Kidney (tissue), 14 donors: Measurements from ENCODE around the gene SNX8. TPM values are rescaled to one million over a fixed set of nuclear protein-coding genes. Genes with fewer than 3 reads are reported as not detected.

Experiments
- DNase-seq, 5 donors: peaks; one replicate each; pipeline ENCODE4 v3.0.0-alpha.2; 2013 to 2020
- FAIRE-seq: peaks from 2 replicates; lab custom pipeline; 2012; peaks lifted over from hg19 to GRCh38; lab: Jason Lieb, UNC
- H3K27ac ChIP-seq, 2 donors: one replicate each; pipeline ENCODE4 v1.7.0; 2013; ENCODE audit warnings: low read depth in 2 of 2, low read length in 2 of 2, inconsistent platforms in 1 of 2
- H3K27me3 ChIP-seq: one replicate; pipeline ENCODE4 v1.7.1; 2013; ENCODE audit warnings: low read length, inconsistent platforms; ENCODE audit not compliant: control insufficient read depth, insufficient read depth
- H3K36me3 ChIP-seq, 3 donors: one replicate each; pipeline versions ENCODE4 v1.7.0 to v1.7.1; 2013; ENCODE audit warnings: low read length in 3 of 3, control low read depth in 1 of 3, inconsistent platforms in 1 of 3; ENCODE audit not compliant: insufficient read depth in 3 of 3, control insufficient read depth in 2 of 3
- H3K4me1 ChIP-seq, 3 donors: one replicate each; pipeline versions ENCODE4 v1.7.0 to v1.7.1; 2013; ENCODE audit warnings: low read length in 3 of 3, inconsistent platforms in 1 of 3, low read depth in 1 of 3; ENCODE audit not compliant: control insufficient read depth in 2 of 3, insufficient read depth in 2 of 3
- H3K4me3 ChIP-seq, 3 donors: one replicate each; pipeline versions ENCODE4 v1.7.0 to v1.8.1; 2013; ENCODE audit warnings: low read length in 3 of 3, control low read depth in 1 of 3, inconsistent platforms in 1 of 3
- H3K9ac ChIP-seq, 3 donors: one replicate each; pipeline versions ENCODE4 v1.7.0 to v1.7.1; 2013; ENCODE audit warnings: low read length in 3 of 3, control low read depth in 1 of 3, inconsistent platforms in 1 of 3
- H3K9me3 ChIP-seq, 3 donors: one replicate each; pipeline versions ENCODE4 v1.7.0 to v1.7.1; 2013; ENCODE audit warnings: low read length in 3 of 3, control low read depth in 1 of 3, inconsistent platforms in 1 of 3; ENCODE audit not compliant: control insufficient read depth in 2 of 3, insufficient read depth in 1 of 3
- CTCF ChIP-seq: IDR thresholded peaks from 3 replicates; pipeline ENCODE4 v1.5.1; 2012; ENCODE audit warnings: mild to moderate bottlenecking, moderate library complexity, borderline replicate concordance; ENCODE audit not compliant: insufficient read depth; ENCODE audit errors: extremely low read depth
- intact Hi-C: fragments of 100-400 bp; cut with DNase I; formaldehyde crosslinking; loops from one replicate; pipeline ENCODE4 v1.11.1; 2022
- polyA plus RNA-seq: library from polyadenylated mRNA; stranded (reverse); fragments of 350-450 nt; fragmentation: Illumina TruSeq; extraction: RNeasy Lipid Tissue Mini Kit (QIAGEN cat#74804); gene quantifications from one replicate; pipeline ENCODE4 v1.2.3, GENCODE V29; 2014; ENCODE audit warnings: low read depth, low replicate concordance; ENCODE audit not compliant: insufficient read depth
- total RNA-seq: library from RNA; stranded (reverse); fragmentation: NEBNext Ultra II Directional; extraction: Animal tissue kit (Norgen Biotek cat#: 25700); gene quantifications from one replicate; pipeline ENCODE4 v1.2.1, GENCODE V29; 2021
- donor health status: control.
- donor health status: control.
- donor health status: control.
- donor health status: control.
- donor health status: control.
- donor health status: DM: yes; HTN: yes; CAD: no.
- donor health status: Normal renal cell carcinoma (clear cell type).

SNX8 gene
- total and polyA plus RNA-seq, 2 donors from 2014 or later: 28.7 to 38.6 TPM

- intact Hi-C loops: no loop called here
- FAIRE-seq: no peak
- DNase-seq: no peak
Measured at GRCh38 chr7:2266911-2267310, 47.3 kb downstream of the SNX8 start.

GRCh38 chr7:2264158-2264557, 50.1 kb downstream of the SNX8 start:
- no peak overlapping the region for H3K9ac ChIP-seq
- H3K36me3 ChIP-seq: no peaks in the 10 kb centered on the region
- no peak overlapping the region for H3K27ac ChIP-seq
- no peak for TF ChIP-seq CTCF
- H3K9me3 ChIP-seq: no peaks in the 10 kb centered on the region
- FAIRE-seq (no peak), DNase-seq (no peak)
- H3K4me1 ChIP-seq: no peaks in the 10 kb centered on the region
- intact Hi-C loops: no loop called here
- no peaks in the 10 kb centered on the region for H3K27me3 ChIP-seq
- no peak overlapping the region for H3K4me3 ChIP-seq

More at GRCh38 chr7:2266911-2267310, 47.3 kb downstream of the SNX8 start:
- Histone ChIP-seq H3K36me3 (peaks cover 0 to 11% (median 4%) of the 10 kb centered on the region in 3 donors), H3K27me3 (no peaks in the 10 kb centered on the region), H3K9ac (no peak overlapping the region), H3K27ac (no peak overlapping the region), H3K4me3 (no peak overlapping the region), H3K4me1 (no peaks in the 10 kb centered on the region), H3K9me3 (no peaks in the 10 kb centered on the region)
- no peak for TF ChIP-seq CTCF

- no peak overlapping the region for H3K4me3 ChIP-seq
- FAIRE-seq (no peak), DNase-seq (no peak)
- no peak for TF ChIP-seq CTCF
- no peak overlapping the region for H3K27ac ChIP-seq
- H3K9me3 ChIP-seq: no peaks in the 10 kb centered on the region
- no peak overlapping the region for H3K9ac ChIP-seq
- no peaks in the 10 kb centered on the region for H3K4me1 ChIP-seq
- no peaks in the 10 kb centered on the region for H3K27me3 ChIP-seq
- H3K36me3 ChIP-seq: no peaks in the 10 kb centered on the region
- intact Hi-C loops: no loop called here
Measured at GRCh38 chr7:2263176-2263575, 51.1 kb downstream of the SNX8 start.

- H3K27me3 ChIP-seq: no peaks in the 10 kb centered on the region
- H3K4me1 ChIP-seq: no peaks in the 10 kb centered on the region
- no peak overlapping the region for H3K4me3 ChIP-seq
- H3K9ac ChIP-seq: no peak overlapping the region
- intact Hi-C loops: no loop called here
- no peak overlapping the region for H3K27ac ChIP-seq
- no peak for TF ChIP-seq CTCF
- no peak for FAIRE-seq
- H3K9me3 ChIP-seq: no peaks in the 10 kb centered on the region
- H3K36me3 ChIP-seq: no peaks in the 10 kb centered on the region
- DNase-seq: no peak
Measured at GRCh38 chr7:2261611-2262010, 52.6 kb downstream of the SNX8 start.
